HCT116 (cell line): ENCODE data around the gene TSPOAP1.

ENCODE experiments used
- ATF3 ChIP-seq: IDR thresholded peaks from 2 replicates; pipeline ENCODE4 v1.6.1; 2012
- ELF1 ChIP-seq: IDR thresholded peaks from 2 replicates; pipeline ENCODE4 v1.6.1; 2012; ENCODE audit warnings: low read depth, borderline replicate concordance
- EZH2 ChIP-seq: fragments of 200-600 bp; sonication (generic); IDR thresholded peaks from 2 replicates; pipeline ENCODE4 v1.6.1; 2017; ENCODE audit warnings: antibody characterized with exemption, mixed run types
- POLR2A ChIP-seq: IDR thresholded peaks from 2 replicates; pipeline ENCODE4 v1.7.0; 2011; ENCODE audit warnings: borderline replicate concordance; ENCODE audit not compliant: insufficient read depth, insufficient read length; ENCODE audit errors: extremely low read depth
- POLR2AphosphoS5 ChIP-seq: IDR thresholded peaks from 2 replicates; pipeline ENCODE4 v1.6.1; 2011; ENCODE audit warnings: mild to moderate bottlenecking, low read depth, low read length, moderate library complexity
- REST ChIP-seq: IDR thresholded peaks from 2 replicates; pipeline ENCODE4 v1.6.1; 2012; ENCODE audit warnings: low read depth
- SP1 ChIP-seq: IDR thresholded peaks from 2 replicates; pipeline ENCODE4 v1.6.1; 2012; ENCODE audit warnings: low read depth
- SRF ChIP-seq: IDR thresholded peaks from 2 replicates; pipeline ENCODE4 v1.6.1; 2012; ENCODE audit warnings: low read depth
- ZBTB33 ChIP-seq: IDR thresholded peaks from 2 replicates; pipeline ENCODE4 v1.6.1; 2011; ENCODE audit warnings: mild to moderate bottlenecking, low read length, moderate library complexity; ENCODE audit not compliant: insufficient replicate concordance; ENCODE audit errors: extremely low read depth
- ZNF274 ChIP-seq: fragments of 200-500 bp; sonication (Bioruptor generic); IDR thresholded peaks from 2 replicates; pipeline ENCODE4 v1.6.1; 2014; ENCODE audit warnings: mild to moderate bottlenecking, low read depth, low read length, inconsistent platforms
- TF ChIP-seq, protein P1 (sequence below), 3 experiments: fragments of 200-600 bp in 1 of 3; sonication (generic) in 1 of 3; IDR thresholded peaks in 2 of 3; conservative IDR thresholded peaks in 1 of 3; 2 replicates each; pipeline ENCODE4 v1.5.1; 2012 to 2017; ENCODE audit warnings: low read depth in 2 of 3, low read length in 2 of 3, antibody characterized with exemption in 1 of 3, borderline replicate concordance in 1 of 3, control low read depth in 1 of 3, mild to moderate bottlenecking in 1 of 3, mixed read lengths in 1 of 3, mixed run types in 1 of 3, moderate library complexity in 1 of 3; ENCODE audit not compliant: insufficient read depth in 1 of 3
- TF ChIP-seq, protein P2 (sequence below): IDR thresholded peaks from 2 replicates; pipeline ENCODE4 v1.6.1; 2012

GRCh38 chr17:58337210-58337599 lies 8.6 kb upstream of the TSPOAP1 start:
- TF ChIP-seq POLR2A (no peak), EZH2 (no peak), ZBTB33 (no peak), SP1 (no peak), ATF3 (no peak), POLR2AphosphoS5 (no peak), ELF1 (no peak), REST (no peak), SRF (no peak), ZNF274 (no peak)
- TF ChIP-seq, protein P1, sequence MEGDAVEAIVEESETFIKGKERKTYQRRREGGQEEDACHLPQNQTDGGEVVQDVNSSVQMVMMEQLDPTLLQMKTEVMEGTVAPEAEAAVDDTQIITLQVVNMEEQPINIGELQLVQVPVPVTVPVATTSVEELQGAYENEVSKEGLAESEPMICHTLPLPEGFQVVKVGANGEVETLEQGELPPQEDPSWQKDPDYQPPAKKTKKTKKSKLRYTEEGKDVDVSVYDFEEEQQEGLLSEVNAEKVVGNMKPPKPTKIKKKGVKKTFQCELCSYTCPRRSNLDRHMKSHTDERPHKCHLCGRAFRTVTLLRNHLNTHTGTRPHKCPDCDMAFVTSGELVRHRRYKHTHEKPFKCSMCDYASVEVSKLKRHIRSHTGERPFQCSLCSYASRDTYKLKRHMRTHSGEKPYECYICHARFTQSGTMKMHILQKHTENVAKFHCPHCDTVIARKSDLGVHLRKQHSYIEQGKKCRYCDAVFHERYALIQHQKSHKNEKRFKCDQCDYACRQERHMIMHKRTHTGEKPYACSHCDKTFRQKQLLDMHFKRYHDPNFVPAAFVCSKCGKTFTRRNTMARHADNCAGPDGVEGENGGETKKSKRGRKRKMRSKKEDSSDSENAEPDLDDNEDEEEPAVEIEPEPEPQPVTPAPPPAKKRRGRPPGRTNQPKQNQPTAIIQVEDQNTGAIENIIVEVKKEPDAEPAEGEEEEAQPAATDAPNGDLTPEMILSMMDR (IDR thresholded peaks at IDR 0.05 in 2 of 3, conservative IDR thresholded peaks at IDR 0.05 in 1 of 3; ENCODE audit: borderline replicate concordance in 1 of 3, insufficient read depth in 1 of 3, low read depth in 2 of 3, low read length in 2 of 3): no peak
- TF ChIP-seq, protein P2, sequence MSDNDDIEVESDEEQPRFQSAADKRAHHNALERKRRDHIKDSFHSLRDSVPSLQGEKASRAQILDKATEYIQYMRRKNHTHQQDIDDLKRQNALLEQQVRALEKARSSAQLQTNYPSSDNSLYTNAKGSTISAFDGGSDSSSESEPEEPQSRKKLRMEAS: no peak
